Glutamatergic neuron (in vitro differentiated cells): ENCODE data around the gene PCDH19. TPM values are rescaled to one million over a fixed set of nuclear protein-coding genes. Genes with fewer than 3 reads are reported as not detected.
A peak's percentile ranks its signal among the peaks of the same experiment; 100 is the strongest.

Experiments used
- DNase-seq: peaks from one replicate; pipeline ENCODE4 v3.0.0; 2022
- H3K27ac Mint-ChIP-seq: one replicate; pipeline ENCODE4 v1.8.0; 2020; ENCODE audit warnings: mild to moderate bottlenecking, mixed read lengths, inconsistent platforms; ENCODE audit not compliant: unreplicated experiment
- H3K27me3 Mint-ChIP-seq: one replicate; pipeline ENCODE4 v1.8.0; 2020; ENCODE audit warnings: mild to moderate bottlenecking, moderate library complexity, mixed read lengths, inconsistent platforms; ENCODE audit not compliant: unreplicated experiment
- H3K36me3 Mint-ChIP-seq: one replicate; pipeline ENCODE4 v1.8.0; 2020; ENCODE audit warnings: mild to moderate bottlenecking, mixed read lengths, inconsistent platforms; ENCODE audit not compliant: unreplicated experiment
- H3K4me1 Mint-ChIP-seq: one replicate; pipeline ENCODE4 v1.8.0; 2020; ENCODE audit warnings: mild to moderate bottlenecking, low read depth, mixed read lengths, inconsistent platforms; ENCODE audit not compliant: unreplicated experiment
- H3K4me3 Mint-ChIP-seq: one replicate; pipeline ENCODE4 v1.8.0; 2020; ENCODE audit warnings: mild to moderate bottlenecking, mixed read lengths, inconsistent platforms; ENCODE audit not compliant: unreplicated experiment
- H3K9me3 Mint-ChIP-seq: one replicate; pipeline ENCODE4 v1.8.0; 2020; ENCODE audit warnings: mild to moderate bottlenecking, moderate library complexity, mixed read lengths, inconsistent platforms; ENCODE audit not compliant: unreplicated experiment
- total RNA-seq: library from RNA; stranded (reverse); fragmentation: NEBNext Ultra II Directional; extraction: Animal tissue kit (Norgen Biotek cat#: 25700); gene quantifications from one replicate; pipeline ENCODE4 v1.2.1, GENCODE V29; 2021; ENCODE audit not compliant: unreplicated experiment
- TF ChIP-seq, protein P1 (sequence below): fragments of 200-600 bp; sonication (generic); IDR thresholded peaks from one replicate; pipeline ENCODE4 v1.5.0; 2021; ENCODE audit not compliant: partially characterized antibody, unreplicated experiment

Gene PCDH19
- total RNA-seq, 1 donor from 2014 or later: 4.1 TPM

GRCh38 chrX:100381619-100382018 is 28.5 kb downstream of the PCDH19 start:
- no peak overlapping the region for H3K4me3 Mint-ChIP-seq
- H3K27ac Mint-ChIP-seq: no peak overlapping the region
- no peaks in the 10 kb centered on the region for H3K9me3 Mint-ChIP-seq

GRCh38 chrX:100379388-100379986 is 30.6 kb downstream of the PCDH19 start:
- Mint-ChIP-seq H3K9me3 (no peaks in the 10 kb centered on the region), H3K36me3 (no peaks in the 10 kb centered on the region), H3K27ac (no peak overlapping the region), H3K4me1 (peaks cover 4% of the 10 kb centered on the region), H3K4me3 (no peak overlapping the region), H3K27me3 (no peaks in the 10 kb centered on the region)
- DNase-seq: no peak
- TF ChIP-seq, protein P1, sequence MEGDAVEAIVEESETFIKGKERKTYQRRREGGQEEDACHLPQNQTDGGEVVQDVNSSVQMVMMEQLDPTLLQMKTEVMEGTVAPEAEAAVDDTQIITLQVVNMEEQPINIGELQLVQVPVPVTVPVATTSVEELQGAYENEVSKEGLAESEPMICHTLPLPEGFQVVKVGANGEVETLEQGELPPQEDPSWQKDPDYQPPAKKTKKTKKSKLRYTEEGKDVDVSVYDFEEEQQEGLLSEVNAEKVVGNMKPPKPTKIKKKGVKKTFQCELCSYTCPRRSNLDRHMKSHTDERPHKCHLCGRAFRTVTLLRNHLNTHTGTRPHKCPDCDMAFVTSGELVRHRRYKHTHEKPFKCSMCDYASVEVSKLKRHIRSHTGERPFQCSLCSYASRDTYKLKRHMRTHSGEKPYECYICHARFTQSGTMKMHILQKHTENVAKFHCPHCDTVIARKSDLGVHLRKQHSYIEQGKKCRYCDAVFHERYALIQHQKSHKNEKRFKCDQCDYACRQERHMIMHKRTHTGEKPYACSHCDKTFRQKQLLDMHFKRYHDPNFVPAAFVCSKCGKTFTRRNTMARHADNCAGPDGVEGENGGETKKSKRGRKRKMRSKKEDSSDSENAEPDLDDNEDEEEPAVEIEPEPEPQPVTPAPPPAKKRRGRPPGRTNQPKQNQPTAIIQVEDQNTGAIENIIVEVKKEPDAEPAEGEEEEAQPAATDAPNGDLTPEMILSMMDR: peak; percentile 39

More at GRCh38 chrX:100381619-100382018, 28.5 kb downstream of the PCDH19 start:
- TF ChIP-seq, protein P1: no peak
- DNase-seq: no peak
- Mint-ChIP-seq H3K36me3 (no peaks in the 10 kb centered on the region), H3K27me3 (no peaks in the 10 kb centered on the region), H3K4me1 (peaks cover 4% of the 10 kb centered on the region)

- H3K27ac Mint-ChIP-seq: no peak overlapping the region
- TF ChIP-seq, protein P1: no peak
- no peaks in the 10 kb centered on the region for H3K9me3 Mint-ChIP-seq
- H3K27me3 Mint-ChIP-seq: no peaks in the 10 kb centered on the region
- H3K4me1 Mint-ChIP-seq: peaks cover 4% of the 10 kb centered on the region
- DNase-seq: no peak
- no peak overlapping the region for H3K4me3 Mint-ChIP-seq
- H3K36me3 Mint-ChIP-seq: no peaks in the 10 kb centered on the region
Observed at GRCh38 chrX:100377826-100378225, 32.2 kb downstream of the PCDH19 start.

- Mint-ChIP-seq H3K4me1 (peaks cover 4% of the 10 kb centered on the region), H3K36me3 (no peaks in the 10 kb centered on the region), H3K9me3 (no peaks in the 10 kb centered on the region), H3K4me3 (no peak overlapping the region), H3K27ac (no peak overlapping the region), H3K27me3 (no peaks in the 10 kb centered on the region)
- TF ChIP-seq, protein P1: no peak
- DNase-seq: no peak
Observed at GRCh38 chrX:100376576-100376975, 33.5 kb downstream of the PCDH19 start.

GRCh38 chrX:100373673-100374072 is 36.4 kb downstream of the PCDH19 start:
- no peak for DNase-seq
- H3K27me3 Mint-ChIP-seq: no peaks in the 10 kb centered on the region
- H3K36me3 Mint-ChIP-seq: no peaks in the 10 kb centered on the region
- no peak overlapping the region for H3K27ac Mint-ChIP-seq
- H3K9me3 Mint-ChIP-seq: peaks cover 2% of the 10 kb centered on the region
- no peaks in the 10 kb centered on the region for H3K4me1 Mint-ChIP-seq
- H3K4me3 Mint-ChIP-seq: no peak overlapping the region
- TF ChIP-seq, protein P1: no peak
